ENCODE data around the gene SMIM38.

SMIM38 gene

DNA sequence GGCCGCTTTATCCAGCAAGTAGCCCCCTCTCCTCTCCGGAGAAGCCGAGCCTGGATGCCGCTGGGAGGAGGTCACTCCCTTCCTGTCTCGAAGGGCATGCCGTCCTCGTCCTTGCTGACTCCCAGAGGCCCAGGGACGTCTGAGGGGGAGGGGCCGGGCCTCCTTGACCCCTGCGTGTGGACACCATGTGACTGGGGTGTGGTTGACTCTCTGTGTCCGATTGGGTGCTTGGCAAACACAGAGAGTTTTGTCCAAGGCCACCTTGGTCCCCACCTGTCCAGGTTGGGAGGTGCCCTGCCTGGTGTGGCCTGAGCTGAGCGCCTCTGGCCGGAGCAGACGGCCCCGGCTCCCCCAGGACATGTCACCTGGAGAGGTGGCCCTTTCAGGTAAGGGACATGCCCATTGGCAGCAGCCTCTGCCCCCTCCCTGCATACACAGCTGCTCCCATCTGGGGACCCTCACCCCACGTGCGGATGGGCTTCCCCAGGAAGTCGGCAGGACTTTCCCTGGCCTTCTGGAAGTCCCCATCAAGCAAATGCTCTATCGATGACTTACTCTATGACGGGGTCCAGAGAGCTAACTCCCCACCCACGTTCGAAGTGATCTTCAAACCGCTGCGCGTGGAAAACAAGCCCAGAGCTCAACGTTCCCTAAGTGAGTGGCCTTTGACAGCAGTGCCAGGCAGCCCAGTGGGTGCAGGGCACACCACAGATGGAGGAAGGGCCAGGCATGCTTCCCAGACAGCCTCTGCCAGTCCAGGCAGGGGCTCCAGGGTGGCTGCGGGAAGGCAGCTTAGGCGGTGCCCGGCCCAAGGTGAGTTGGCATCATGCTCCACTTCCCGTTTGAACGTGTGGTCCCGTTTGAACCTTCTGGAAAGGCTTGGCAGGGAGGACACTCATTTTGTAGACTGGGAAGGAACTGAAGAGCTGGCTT lies at the start of gene SMIM38:
Gene SMIM38, plus strand, starts transcription at position 634 of the 933 bp plus-strand sequence. CDS start 1,912 bp downstream, outside the sequence.
- no peak for DNase-seq

GRCh38 chr11:69106031-69106811 lies 49.5 kb upstream of the SMIM38 start:
- DNase-seq = no peak

- DNase-seq = no peak
These were observed 48.3 kb upstream of the SMIM38 start for GRCh38 chr11:69107413-69107812.

DNA sequence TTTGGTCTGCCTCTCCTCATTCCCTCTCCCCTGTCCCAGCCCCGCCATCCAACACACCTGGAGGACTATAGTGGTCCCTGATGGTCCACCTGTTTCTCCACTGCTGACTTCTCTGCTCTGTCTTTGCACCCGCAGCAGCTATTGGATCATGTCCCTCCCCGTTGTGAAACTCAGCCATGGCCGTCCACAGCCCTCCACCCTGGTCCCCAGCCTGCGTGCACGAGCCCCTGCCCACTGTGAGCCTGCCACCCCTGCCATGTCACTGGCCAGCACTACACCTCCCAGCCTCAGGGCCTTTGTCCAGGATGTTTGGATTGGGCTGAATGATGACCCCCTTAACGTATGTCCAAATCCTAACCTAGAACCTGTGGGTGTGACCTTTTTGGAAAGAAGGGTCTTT lies 47.7 kb upstream of the SMIM38 start:
- DNase-seq = no peak

- no peak for DNase-seq
These were observed 47.2 kb upstream of the SMIM38 start for GRCh38 chr11:69108559-69108958.

- DNase-seq = no peak
These were observed 46.6 kb upstream of the SMIM38 start for GRCh38 chr11:69109101-69109500.

GRCh38 chr11:69110451-69110850 lies 45.3 kb upstream of the SMIM38 start:
- DNase-seq = no peak

DNA sequence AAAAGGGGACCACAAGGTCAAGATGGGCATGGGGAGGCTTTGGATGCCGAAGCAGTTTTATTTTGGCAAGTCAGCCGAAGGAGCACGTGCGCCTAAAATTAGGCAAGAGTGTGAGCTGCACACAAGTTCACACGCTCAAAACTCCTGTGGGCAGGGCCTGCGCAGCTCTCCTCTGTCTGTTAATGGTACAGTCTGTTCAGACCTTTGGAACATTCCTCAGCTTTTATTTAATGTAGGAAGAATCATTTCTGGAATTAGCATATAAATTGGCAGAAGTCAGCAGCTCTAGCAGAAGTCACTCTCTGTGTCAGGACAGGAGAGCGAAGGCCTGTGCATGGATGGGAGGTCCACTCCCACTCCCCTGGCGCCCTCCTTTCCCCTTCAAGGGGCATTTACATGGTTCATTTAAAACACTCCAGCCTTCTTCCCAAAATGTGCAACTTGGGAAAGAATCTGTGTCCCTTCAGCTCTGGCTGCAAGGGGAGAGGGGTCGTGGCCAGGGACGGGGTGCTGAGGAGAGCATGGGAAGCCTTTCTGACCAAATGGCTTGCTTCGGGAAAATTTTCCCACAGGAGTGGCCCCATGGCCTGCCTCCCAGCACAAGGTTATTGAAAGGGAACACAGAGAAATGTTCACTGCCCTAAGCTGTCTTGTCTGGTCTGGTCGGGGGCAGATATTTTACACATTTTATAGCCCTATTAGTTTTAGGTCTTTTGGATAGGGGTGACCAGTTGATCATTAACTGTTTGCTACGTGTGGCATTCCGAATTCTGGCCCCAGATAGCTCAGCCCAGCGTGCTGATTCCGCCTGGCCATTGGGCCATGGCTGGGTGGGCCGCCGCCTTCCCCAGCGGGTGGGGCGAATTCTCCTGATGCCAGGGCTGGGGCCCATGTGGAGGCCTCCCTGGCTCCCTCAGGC lies 43.9 kb upstream of the SMIM38 start:
- no peak for DNase-seq

DNA sequence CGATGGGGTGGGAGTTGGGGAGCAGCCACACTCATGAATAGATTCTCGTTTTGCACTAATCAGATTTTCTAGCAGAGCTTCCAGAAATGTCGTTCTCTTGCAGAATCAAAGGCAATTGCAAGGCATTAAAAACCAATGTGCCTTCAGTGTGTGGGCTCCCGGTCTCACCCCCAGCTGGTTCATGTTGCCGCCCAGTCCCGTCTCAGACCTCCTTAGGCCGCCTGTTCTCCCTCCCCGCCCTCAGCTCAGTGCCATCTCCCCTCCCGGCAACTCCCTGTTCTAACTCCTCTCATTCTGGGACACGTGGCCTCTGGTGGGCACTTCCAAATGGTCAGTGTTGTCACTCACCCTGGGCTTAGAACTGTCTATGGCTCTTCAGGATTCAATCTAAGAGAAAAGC lies 42.5 kb upstream of the SMIM38 start:
- no peak for DNase-seq

DNA sequence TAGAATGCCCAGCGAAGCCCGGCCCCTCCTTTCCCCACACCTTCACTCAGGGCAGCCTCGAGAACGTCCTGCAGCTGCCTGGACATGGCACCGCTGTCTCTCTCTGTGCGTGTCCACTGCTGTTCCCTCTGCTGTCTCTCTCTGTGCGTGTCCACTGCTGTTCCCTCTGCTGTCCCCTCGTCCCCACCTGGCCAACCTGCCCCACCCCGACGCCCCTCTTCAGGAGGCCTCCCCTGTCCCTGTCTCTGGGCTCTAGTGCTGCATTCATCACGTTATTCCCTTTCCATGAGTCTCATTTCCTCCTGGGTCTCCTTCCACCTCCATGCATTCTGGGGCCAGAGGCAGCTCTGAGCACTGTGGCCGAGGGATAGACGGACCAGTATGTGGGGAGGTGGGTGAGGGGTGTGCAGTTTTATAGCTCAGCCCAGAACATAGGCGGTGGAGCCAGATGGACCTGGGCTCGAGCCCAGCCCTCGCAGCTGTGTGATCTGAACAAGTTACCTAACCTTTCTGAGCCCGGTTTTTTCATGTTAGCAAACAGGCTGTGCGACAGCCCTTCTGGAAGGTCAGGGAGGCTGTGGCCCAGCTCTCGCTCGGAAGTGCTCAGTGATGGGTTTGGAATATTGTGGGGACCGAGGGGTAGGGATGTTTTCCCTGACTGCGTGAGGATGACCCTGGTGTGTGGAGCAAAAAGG lies 41.9 kb upstream of the SMIM38 start:
- DNase-seq = no peak

- no peak for DNase-seq
These were observed 41.4 kb upstream of the SMIM38 start for GRCh38 chr11:69114362-69114761.

- no peak for DNase-seq
These were observed 40.8 kb upstream of the SMIM38 start for GRCh38 chr11:69114811-69115523.

DNA sequence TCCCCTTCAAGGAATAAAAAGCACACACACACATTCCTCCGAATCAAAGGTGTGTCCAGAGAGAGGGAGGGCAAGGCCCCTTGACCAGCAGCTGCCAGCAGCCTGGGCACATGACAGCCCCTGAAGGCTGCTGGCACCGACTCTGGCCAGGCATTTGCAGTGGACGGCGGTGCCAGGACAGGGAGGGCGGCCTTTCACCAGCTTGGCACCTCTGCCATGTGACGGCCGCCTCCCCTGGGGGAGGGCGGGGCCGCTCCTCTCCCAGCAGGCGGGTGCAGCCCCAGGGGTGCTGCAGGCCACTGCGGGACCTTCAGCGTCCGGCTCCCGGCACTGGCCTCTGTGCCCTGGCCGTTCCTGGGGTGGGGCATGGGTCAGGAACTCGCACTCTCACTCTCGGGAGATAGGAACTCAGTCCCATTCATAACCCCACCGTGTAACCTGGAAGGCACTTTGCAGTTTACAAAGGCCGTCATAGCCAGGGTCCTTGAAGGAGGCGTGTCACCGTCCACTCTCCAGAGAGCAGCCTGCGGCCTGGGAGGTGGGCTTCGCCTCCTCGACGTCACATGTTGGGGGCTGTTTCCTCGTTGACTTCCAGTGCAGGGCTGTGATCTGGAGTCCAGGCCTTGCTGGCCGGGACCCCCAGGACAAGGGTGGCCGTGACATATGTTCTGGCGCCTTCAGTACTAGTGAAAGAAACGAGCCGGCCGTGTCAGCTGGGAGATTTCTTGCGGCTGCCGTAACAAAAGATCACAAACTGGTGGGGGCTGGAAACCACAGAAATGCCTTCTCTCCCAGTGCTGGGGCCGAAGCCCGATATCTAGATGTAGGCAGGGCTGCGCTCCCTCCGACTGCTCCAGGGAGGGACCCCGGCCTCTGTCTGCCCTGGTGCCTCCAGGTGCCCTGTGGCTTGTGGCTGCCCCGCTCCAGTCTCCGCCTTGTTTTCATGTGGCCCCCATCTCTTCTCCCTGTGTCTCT lies 39.9 kb upstream of the SMIM38 start:
- no peak for DNase-seq

DNA sequence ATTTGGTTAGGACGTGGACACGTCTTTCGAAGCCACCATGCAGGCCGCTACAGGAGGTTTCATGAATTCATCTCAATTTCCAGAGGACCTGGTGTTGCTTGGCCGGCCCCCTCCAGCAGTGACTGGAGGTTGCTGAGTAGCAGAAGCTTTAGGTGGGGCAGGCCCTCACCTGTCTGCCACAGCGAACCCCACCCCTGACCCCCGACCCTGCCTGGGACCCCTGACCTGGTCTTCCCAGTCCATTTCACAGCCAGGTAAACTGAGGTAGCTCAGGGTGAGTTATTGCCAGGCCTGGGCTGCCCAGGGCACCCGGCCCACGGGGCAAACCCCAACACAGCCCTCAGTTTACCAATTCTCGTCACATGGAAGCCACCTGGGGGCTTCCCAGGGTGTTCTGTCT lies 39.1 kb upstream of the SMIM38 start:
- no peak for DNase-seq

- no peak for DNase-seq
These were observed 36.5 kb upstream of the SMIM38 start for GRCh38 chr11:69119190-69119589.

DNA sequence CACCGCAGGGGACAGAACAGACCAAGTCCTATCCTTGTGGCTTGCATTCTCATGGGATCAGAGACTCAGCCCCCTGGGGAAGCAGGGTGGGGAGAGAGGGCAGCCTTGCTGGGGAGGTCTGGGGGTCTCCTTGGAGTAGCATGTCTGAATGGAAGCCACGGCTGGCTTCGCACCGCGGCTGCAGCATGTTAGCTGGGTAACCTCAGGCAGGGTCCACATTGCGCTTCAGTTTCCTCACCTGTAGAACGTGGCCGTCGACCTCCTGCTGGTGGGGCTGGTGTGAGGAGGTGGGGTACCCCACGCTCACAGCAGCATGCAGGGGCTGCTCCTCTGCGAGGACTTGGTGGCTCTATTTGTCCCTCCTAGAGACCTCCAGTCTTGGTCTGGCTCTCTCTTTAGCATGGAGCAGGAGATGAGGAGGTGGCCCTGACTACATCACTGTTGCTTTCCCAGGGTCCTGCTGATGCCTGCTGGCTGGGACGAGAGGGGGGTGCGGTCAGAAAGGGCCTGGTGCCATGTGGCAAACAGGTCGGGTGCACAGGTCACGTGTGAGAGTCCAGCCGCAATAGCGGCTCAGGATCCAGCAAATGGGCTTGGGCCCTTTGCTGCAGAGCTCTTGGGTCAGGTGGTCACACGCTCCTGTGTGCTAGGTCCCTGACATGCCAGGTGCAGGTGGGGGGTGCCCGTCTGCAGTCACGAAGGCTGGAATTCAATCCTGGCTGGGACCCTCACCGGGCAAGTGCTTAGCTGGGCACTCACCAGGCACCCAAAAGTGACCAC lies 35.4 kb upstream of the SMIM38 start:
- no peak for DNase-seq

DNA sequence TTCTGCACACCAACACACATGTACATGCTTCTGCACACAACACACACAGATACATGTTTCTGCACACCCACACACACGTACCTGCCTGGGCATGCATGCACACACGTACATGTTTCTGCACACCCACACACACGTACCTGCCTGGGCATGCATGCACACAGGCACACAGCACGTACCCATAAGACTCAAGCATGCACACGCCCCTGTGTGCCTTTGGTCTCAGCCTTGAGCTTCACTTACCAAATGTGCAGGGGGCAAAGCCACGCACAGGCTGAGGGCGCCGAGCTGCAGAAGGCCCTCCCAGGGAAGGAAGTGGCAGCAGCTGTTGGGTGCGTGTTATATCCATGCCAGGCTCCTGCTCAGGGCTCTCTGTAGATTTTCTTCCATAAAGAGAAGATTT lies 34.7 kb upstream of the SMIM38 start:
- DNase-seq = no peak

DNA sequence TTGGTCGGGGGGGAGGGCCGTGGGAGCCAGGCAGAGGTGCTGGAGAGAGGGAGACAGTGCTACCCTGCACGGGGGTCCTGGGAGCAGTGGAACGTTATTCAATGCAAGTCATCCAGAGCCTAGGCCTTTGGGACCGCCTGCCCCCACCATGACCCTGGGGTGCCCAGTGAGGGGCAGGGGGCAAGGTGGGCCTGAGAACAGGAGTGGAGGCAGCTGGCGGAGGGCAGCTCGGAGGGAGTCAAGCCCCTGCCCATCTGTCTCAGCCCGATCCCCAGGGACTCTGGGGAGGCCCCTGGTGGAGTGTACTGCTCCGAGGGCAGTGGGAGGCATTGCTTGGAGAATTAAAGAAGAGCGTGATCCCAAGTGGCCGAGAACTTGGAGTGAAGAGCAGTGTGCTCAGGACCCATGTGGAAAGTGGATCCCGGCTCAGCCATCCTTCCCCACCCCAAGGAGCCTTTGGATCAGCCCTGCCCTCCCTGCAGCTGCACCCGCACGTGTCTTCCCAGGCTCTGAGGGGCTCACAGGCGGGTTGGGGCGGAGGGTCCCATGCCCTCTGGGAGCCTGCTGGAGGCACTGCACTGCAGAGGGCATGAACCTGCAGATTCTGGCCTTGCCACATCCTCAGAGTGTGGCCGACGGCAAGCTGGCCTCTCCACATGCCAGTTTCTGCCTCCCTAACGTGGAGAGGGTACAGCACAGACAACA lies 34.0 kb upstream of the SMIM38 start:
- no peak for DNase-seq

GRCh38 chr11:69122326-69122629 lies 33.5 kb upstream of the SMIM38 start:
- no peak for DNase-seq
